ENCODE measurements around the gene SH3BP5L. TPM values are rescaled to one million over a fixed set of nuclear protein-coding genes. Genes with fewer than 3 reads are reported as not detected.
"Not testable (repeated sequence)": the region's sequence is repeated elsewhere in the genome, so short reads cannot be mapped to it uniquely, and the experiment has no call there.

Gene SH3BP5L
- total RNA-seq, 1 donor from 2014 or later = 19.8 TPM

DNA sequence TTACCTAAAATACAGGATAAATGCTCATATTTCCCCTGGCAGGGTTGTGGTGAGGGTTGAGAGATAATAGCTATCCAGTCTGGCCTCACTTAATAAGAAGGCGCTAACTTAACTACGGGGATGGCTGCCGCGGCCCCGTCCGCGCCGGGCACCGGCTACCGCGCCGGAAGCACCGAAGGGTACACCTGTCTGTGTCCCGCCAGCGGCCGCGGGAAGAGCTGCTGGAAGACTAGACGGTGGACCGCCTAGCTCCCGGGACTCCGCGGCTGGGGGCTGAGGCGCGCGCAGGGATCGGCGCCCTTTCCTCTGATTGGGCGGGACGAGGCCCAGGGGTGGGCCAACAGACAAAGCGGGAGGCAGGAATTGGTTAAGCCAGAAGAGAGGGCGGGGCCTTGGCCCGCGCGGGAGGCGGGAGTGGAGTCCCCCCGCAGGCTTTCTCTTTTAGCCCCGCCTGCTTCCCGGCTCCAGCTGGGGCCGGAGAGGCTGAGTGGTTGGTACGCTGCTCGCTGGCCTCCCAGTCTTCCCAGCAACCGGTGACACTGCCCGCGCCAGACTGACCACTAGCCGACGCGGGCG lies 12.2 kb upstream of the SH3BP5L start, which contains the start of gene ZNF672:
Gene ZNF672 (plus strand): TSS at position 444 of the 576 bp plus-strand sequence. CDS start 9,051 bp downstream, outside the sequence.
- intact Hi-C loops (cut with DNase I) = loop anchor here (2.0 kb wide), 1 partner anchor 21 kb away; the partner anchor contains the start of gene ZNF692
- ATAC-seq (ENCODE audit: poor library complexity) = peak; percentile 93
- peak; percentile 99 for DNase-seq

DNA sequence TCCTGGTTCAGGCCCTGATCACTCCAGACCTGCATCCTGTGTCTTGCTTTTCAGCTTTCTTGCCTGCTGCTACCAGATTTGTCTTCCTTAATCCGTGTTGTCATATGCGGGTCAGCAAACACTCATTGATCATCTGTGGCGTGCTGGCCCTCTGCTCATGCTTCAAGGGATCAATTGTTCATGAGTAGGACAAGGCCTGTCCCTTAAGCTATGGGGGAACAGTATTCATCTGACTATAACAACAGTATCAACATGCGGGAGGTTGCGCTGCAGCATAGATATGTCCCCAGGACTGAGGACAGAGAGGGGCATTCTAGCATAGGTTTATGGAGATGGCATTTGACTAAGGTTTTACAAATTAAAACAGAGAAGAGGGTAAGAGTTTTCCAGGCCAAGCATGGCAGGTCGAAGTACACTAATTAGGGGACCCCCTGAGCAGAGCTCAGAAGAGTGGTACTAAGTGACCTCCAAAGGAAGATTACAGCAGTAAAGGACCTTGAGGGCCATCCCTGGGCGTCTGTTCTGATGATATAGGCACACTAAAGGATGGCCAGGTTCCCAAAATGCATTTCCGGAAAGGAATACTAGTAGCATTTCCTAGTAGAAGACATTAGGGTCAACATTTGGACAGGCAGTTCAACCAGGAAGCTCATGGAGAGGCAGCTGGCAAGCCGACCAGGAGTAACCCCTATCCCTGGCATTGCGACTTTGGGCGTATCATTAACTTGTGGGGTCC lies 11.5 kb upstream of the SH3BP5L start:
- intact Hi-C loops (cut with DNase I) = no loop called here
- no peak for DNase-seq

DNA sequence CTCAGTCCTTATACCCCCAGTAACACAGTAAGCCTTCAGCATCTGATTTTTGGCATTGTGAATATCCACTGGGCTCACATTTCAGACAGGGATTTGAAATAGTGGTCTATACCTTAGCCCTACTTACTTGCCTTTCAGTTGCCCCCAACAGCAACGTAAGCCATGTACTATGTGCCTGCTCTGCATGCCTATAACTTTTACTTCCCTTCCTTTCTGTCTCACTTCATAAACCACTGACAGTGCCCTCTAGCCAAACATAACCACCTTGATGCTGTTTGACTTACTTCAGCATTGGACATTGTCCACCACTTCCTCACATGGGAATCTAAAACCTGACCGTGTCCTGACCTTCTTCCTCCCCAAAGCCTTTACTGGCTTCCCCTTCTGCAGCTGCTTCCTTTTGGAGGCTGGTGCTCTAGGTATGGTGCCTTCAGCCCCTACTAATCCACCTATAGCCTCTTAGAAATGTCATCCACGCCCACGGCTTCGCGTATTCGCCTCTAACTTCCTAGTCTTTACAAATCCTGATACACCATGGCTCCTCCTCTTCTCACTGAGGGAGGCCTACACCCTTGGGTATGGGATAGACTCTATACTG lies 8.7 kb upstream of the SH3BP5L start:
- ATAC-seq (ENCODE audit: poor library complexity) (no peak), DNase-seq (no peak)
- intact Hi-C loops (cut with DNase I) = no loop called here

More for the DNA sequence above, 11.5 kb upstream of the SH3BP5L start:
- ATAC-seq (ENCODE audit: poor library complexity) = no peak

DNA sequence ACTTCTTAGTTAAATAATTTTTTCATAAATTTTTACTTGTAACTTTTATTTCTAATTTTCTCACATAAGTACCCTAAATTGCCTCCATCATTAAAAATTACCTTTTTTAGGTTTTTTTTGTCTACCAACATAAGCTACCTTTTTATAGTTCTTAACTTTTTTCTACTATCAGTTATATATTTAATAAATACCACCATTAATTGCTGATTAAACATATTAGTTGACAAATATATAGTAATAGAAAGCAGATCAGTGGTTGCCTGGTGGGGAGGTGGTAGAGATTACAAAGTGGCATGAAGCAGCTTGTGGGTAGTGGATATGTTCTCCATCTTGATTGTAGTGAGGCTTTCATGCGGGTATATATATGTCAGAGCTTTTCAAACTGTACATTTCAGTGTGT lies 6.1 kb upstream of the SH3BP5L start:
- DNase-seq (no peak), ATAC-seq (ENCODE audit: poor library complexity) (no peak)
- intact Hi-C loops (cut with DNase I) = no loop called here

DNA sequence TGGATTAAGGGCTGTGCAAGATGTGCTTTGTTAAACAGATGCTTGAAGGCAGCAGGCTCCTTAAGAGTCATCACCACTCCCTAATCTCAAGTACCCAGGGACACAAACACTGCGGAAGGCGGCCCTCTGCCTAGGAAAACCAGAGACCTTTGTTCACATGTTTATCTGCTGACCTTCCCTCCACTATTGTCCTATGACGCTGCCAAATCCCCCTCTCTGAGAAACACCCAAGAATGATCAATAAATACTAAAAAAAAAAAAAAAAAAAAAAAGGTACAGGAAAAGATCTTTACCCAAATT lies 5.0 kb upstream of the SH3BP5L start:
- DNase-seq; intact Hi-C loops (cut with DNase I); ATAC-seq (ENCODE audit: poor library complexity): not testable (repeated sequence)

DNA sequence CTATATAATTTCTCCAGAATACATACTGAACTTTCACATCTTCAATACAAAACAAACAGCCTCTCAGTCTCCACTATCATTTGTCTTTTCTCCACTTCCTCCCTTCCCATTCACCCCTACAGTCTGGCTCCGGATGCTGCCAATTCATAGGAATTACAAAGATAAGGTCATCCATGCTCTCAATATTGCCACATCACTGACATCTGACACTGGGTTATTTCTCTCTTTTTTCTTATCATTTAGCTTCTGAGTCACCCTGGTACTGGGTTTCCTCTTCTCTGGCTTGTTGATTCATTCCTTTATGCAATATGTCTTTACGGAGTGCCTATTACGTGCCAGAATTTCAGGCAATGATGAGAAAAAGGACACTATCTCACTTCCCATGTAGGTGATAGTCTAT lies 3.1 kb upstream of the SH3BP5L start:
- intact Hi-C loops (cut with DNase I) = no loop called here
- no peak for ATAC-seq (ENCODE audit: poor library complexity)
- no peak for DNase-seq

DNA sequence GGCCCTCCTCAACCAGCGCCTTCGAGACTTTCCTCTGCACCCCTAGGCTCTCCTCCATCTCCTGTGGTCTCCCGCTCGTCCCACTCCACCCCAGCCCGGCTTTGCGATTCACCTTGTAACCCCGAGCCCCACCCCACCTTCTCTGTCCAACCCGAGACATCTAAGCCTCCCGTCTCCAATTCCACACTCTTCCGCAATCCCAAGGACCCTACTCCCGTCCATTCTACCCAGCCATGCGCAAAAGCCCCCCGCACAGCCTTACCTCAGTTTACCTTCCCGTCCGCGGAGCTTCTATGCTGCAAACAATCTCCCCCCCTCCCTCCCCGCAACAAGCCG lies 174 bp downstream of the SH3BP5L start:
- ATAC-seq (ENCODE audit: poor library complexity) = peak; percentile 7
- intact Hi-C loops (cut with DNase I) = no loop called here
- no peak for DNase-seq

DNA sequence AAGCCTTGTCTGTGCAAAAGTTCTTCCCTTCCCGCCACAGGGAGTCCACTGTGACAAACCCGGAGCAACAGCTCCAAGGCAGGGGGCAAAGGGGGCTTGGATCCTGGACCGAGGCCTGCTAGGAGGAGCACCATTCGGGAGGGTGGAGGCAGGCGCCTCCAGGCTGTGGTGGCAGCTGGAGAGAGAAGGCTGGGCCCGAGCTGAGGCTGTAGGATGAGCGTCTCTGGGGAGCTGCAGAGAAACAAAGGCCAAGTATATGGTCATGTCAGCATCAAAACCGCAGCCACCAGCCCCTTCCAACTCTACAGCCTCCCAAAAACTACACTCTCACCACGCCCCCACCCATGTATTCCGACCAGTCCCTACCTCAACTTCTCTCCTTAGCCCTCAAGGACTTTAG lies 579 bp downstream of the SH3BP5L start:
- ATAC-seq (ENCODE audit: poor library complexity) (no peak), DNase-seq (no peak)
- intact Hi-C loops (cut with DNase I) = no loop called here

DNA sequence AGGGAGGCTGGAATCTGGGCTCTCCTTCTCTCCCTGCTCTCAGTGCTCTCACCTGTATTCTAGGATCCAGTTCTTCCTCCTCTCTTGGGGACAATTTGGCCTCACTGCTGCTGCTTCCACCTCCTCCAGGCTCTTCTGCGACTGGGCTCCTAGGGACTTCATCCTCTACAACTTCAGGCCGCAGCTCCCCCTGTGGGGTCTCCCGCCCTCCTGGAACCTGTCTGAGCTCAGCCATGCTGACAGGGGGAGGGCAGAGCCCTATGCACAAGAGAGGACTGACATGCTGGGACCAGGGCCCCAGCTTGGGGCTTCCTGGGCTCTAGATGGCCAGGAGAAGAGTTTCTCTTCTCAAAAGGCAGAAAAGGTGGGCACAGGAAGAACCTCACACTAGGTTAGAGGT lies 1.0 kb downstream of the SH3BP5L start:
- ATAC-seq (ENCODE audit: poor library complexity) = no peak
- intact Hi-C loops (cut with DNase I) = no loop called here
- DNase-seq = no peak

DNA sequence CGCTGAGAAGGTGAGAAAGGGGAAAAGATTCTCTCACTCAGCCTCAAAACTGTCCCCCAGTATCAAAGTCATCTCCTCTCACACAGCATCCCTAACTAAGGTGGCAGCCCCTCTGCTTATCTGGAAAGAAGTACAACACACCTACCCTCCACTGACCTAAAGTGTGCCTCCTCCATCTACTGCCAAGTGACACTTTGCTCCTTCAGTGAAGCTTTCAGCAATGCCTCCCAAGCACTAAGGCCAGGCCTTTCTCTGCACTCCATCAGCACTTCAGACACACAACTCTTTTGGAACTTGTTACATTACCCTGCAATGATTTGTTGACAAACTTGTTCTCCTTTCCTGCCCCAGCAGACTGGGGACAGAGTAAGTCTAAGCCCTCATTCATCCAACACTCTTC lies 1.4 kb downstream of the SH3BP5L start:
- DNase-seq = no peak
- intact Hi-C loops (cut with DNase I) = no loop called here
- no peak for ATAC-seq (ENCODE audit: poor library complexity)

DNA sequence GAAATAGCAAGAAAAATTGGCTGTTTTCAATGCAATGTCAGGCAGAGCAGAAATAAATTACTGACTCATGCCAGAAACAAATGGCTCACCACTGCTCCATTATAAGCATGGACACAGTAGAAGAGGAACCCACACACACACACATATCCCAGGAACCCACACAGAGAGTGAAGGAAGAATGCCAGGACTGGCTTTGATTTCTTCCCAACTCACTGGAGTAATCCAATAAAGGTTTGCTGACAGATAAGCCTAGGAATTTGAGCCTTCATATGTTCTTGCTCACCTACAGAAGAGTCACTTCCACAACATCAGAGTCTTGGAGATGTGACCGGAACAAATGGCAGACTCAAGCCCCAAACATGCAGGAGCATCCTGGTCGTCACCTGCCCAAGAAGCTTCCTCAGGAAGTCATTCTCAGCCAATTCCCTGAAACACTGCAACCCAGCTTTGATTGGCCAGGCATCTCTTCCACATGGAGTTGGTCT lies 2.2 kb downstream of the SH3BP5L start:
- ATAC-seq (ENCODE audit: poor library complexity) (no peak), DNase-seq (no peak)
- intact Hi-C loops (cut with DNase I) = no loop called here

DNA sequence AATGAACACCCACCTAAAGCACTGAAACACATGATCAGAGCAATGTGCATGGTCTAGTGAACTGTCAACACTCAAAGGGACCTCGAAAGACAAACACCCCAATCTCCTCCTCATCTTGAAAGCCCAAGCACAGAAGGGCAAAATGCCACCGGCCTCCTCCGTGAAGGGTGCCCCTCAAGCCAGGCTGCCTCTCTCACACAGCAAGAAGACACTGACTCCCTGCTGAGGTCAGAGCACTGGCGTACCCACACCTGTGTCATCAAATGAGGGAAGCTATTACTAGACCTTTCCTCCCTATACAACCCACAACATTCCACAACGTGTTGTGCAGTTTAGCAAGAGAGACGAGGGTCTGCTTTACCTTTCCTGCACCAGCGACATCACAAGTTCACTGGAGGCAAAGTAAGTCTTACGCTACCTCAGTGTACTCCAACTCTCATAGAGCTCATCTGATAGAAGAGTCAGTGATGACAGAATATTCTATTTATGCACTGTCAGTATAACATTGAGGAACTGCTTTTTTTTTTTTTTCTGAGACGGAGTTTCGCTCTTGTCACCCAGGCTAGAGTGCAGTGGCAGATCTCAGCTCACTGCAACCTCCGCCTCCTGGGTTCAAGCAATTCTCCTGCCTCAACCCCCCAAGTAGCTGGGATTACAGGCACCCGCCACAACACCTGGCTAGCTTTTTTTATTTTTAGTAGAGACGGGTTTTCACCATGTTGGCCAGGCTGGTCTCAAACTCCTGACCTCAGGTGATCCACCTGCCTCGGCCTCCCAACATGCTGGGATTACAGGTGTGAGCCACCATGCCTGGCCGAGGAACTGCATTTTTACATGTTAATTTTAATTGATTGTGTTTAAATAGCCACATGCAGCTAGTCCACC lies 3.3 kb downstream of the SH3BP5L start:
- intact Hi-C loops (cut with DNase I) = no loop called here
- no peak for DNase-seq
- ATAC-seq (ENCODE audit: poor library complexity) = no peak

DNA sequence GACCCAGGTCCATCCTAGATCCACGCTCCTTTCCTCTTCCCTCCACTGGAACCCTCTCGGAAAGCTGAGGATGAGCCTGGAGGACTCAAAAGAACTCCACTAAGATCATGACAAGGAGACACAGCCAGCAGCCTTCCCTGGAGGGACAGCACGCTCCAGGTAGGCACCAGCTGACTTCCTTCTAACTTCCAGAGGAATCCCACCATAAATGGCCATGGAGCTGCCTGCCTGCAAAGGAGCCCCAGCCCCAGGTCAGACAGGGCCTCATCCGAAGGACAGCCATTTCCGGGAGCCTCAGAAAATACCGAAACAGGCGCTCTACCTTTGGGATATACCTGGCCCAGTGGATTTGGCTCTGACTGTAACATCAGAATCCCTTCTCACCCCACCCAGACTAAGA lies 4.1 kb downstream of the SH3BP5L start:
- DNase-seq (no peak), ATAC-seq (ENCODE audit: poor library complexity) (no peak)
- intact Hi-C loops (cut with DNase I) = no loop called here

DNA sequence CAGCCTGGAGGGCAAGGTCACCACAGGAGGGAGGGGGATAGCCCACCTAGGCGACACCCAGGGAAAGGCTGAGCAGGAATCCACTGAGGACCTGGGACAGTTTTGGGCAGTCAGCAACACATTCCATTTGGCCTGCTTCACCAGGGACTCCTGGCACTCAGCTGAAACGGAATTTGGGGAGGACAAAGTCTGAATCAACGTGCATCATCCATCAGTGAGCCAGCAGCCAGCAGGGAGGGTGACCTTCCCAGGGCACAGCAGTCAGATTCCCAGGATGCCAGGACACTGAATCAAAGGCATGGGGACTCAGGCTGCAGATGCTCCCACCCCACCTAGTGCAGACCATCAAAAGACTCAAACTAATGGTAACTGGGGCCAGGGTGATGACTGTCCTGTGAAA lies 4.6 kb downstream of the SH3BP5L start:
- no peak for ATAC-seq (ENCODE audit: poor library complexity)
- no peak for DNase-seq
- intact Hi-C loops (cut with DNase I) = no loop called here

DNA sequence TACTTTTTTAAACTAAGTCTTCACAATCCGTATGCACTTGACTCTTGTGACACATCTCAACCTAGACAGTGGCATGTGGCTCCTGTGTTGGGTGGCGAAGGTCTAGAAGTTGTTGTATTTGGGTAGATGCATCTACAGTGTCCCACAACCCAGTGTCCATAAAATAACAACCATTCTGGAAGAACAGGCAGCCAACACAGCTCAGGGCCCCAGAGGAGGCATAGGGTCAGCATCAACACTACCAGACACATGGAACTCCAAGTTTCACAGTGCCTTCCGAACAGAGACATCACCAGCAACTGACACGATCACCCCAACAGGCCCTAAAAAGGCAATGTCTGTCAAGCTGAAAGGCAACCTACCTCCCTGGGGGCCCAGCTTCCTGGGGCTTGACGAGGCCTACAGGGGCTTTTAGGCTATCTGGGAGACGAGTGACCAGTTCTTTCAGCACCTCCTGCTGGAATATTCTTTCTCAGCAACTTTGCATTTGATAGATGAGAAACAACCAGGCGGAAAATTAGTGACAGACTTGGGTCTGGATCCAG lies 5.6 kb downstream of the SH3BP5L start:
- DNase-seq (no peak), ATAC-seq (ENCODE audit: poor library complexity) (no peak)
- intact Hi-C loops (cut with DNase I) = no loop called here

DNA sequence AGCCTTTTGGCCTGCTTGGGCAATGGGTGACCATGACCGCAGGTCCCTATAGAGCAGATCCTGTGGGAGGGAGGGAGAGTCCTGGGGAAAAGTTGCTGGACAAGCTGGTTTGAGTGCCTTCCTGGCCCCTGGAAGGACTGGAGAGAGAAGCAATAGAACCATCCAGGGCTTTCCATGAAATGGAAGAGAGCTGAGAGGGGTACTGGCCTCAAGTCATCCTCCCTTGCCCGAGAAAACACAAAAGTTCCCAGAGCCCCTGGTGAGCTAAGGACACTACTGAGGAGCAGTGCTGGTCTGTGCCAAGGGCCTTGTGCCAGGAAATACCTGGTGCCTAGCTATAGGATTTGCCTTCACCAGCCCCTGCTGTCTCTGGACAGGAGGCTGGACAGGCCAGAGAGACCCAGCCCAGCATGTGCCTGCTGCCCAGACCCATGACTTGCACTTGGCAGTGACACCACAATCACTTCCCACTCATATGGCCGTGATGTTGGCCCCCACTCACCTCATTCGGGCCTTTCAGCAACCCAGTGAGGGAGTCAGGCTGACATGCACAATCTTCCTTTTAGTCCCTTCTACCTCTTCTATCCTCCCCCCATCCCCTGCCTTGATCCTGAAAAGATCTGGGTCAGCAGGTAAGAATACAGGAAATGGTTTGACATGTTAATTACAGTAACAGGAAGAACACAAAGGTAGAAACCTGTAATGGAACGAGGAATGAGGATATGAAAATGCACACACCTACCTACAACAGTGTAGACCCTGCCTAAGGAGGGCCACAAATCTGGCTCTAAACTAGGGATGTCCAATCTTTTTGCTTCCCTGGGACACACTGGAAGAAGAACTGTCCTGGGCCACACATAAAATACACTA lies 7.0 kb downstream of the SH3BP5L start:
- intact Hi-C loops (cut with DNase I) = no loop called here
- ATAC-seq (ENCODE audit: poor library complexity) = peak; percentile 11
- DNase-seq = no peak

DNA sequence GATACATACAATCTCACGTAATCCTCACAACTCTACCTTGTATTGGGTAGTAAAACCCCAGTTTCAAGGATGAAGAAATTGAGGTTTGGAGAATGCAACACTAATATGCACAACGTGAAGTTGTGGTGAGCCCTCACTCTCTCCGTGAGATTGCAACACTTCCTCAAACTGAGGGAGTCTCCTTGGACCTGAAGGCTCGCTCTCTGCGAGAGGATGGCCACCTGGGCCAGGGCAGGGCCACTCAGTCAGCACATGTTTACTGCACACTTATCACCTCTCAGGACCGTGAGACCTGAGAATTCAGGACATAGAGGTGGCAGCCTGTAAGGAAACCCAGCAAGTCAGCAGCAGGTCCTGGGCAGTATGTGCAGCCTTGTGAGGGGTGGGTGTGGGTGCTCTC lies 8.7 kb downstream of the SH3BP5L start:
- no peak for DNase-seq
- no peak for ATAC-seq (ENCODE audit: poor library complexity)
- intact Hi-C loops (cut with DNase I) = no loop called here
